RWPE1 (cell line): ENCODE data around the gene PRR4.
A peak's percentile ranks its signal among the peaks of the same experiment; 100 is the strongest.

Source experiments
- CTCF ChIA-PET: fragments of 350-600 bp; sonication (Branson Sonifier 250); formaldehyde crosslinking; extraction: SDS; loops from one replicate; lab custom pipeline; 2021; lab: Yijun Ruan, JAX
- POLR2A ChIA-PET: fragments of 400-600 bp; formaldehyde crosslinking; extraction: SDS; loops from one replicate; lab custom pipeline; 2020; ENCODE audit warnings: antibody characterized with exemption; ENCODE audit not compliant: low non-redundant PET; lab: Yijun Ruan, JAX
- DNase-seq: peaks from one replicate; pipeline ENCODE4 v3.0.0; 2012; ENCODE audit warnings: low spot score
- H3K27ac ChIP-seq: fragments of 450-650 bp; 2 replicates; pipeline ENCODE4 v1.5.1; 2017
- TF ChIP-seq, protein P1 (sequence below): fragments of 450-650 bp; conservative IDR thresholded peaks from 2 replicates; pipeline ENCODE4 v1.5.1; 2017; ENCODE audit warnings: low read depth, mild to moderate bottlenecking

Gene PRR4

DNA sequence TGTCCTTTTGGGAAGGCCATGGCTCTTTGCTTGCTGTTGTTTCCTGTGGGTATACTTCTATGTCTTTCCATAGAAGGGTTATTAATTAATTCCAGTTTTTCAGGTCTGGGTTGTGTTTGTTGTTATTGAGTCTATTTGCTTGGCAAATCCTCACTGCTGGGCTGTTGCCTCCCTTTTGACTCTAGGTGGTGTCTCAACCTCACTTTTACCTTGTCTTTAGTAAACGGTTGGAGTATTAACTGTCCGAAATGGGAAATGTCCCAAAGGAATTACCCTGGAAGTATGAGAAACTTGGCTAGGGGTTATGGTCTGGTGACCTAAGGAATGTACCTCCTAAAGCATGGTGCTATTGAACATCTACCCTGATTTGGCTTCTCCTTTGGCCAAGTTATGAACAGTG is 18.1 kb upstream of the PRR4 start:
- TF ChIP-seq, protein P1, sequence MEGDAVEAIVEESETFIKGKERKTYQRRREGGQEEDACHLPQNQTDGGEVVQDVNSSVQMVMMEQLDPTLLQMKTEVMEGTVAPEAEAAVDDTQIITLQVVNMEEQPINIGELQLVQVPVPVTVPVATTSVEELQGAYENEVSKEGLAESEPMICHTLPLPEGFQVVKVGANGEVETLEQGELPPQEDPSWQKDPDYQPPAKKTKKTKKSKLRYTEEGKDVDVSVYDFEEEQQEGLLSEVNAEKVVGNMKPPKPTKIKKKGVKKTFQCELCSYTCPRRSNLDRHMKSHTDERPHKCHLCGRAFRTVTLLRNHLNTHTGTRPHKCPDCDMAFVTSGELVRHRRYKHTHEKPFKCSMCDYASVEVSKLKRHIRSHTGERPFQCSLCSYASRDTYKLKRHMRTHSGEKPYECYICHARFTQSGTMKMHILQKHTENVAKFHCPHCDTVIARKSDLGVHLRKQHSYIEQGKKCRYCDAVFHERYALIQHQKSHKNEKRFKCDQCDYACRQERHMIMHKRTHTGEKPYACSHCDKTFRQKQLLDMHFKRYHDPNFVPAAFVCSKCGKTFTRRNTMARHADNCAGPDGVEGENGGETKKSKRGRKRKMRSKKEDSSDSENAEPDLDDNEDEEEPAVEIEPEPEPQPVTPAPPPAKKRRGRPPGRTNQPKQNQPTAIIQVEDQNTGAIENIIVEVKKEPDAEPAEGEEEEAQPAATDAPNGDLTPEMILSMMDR: no peak
- ChIA-PET POLR2A (no interaction called here), CTCF (no interaction called here)
- no peak for DNase-seq
- H3K27ac ChIP-seq: no peak overlapping the region

DNA sequence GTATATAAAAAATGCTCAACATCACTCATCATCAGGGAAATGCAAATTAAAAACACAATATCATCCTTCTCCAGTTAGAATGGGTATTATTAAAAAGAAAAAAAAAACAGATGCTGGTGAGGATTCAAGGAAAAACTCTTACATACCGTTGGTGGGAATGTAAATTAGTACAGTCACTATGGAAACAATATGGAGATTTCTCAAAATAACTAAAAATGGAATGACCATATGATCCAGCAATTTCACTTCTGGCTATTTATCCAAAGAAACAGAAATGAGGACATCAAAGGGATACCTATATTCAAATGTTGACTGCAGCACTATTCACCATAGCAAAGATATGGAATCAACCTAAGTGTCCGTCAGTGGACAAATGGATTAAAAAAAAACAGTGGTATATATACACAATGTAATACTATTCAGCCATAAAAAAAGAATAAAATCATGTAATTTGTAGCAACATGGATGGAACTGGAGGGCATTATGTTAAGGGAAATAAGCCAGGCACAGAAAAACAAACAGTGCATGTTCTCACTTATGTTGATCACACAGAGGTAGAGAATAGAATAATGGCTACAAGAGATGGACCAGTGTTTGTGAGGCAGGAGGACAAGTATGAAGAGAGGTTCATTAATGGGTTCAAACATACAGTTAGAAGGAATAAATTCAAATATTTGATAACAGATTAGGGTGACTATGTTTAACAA is 14.4 kb upstream of the PRR4 start:
- DNase-seq: no peak
- TF ChIP-seq, protein P1: no peak
- ChIA-PET POLR2A (no interaction called here), CTCF (no interaction called here)
- no peak overlapping the region for H3K27ac ChIP-seq

DNA sequence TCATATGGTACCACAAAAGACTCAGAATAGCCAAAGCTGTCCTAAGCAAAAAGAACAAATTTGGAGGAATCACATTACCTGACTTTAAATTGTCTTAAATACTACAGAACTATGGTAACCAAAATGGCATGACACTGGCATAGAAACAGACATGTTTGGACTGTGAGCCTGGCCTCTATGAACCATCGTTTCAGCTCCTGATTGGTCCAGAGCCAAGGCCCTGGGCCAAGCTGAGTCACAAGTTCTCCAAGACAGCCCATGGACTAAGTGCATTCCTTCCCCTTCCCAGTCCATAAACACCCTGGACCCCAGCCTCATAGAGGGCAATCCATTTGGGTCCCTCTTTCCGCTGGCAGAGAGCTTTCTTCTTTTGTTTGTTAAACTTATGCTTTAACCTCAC is 12.1 kb upstream of the PRR4 start:
- H3K27ac ChIP-seq: no peak overlapping the region
- TF ChIP-seq, protein P1: no peak
- DNase-seq: no peak
- ChIA-PET POLR2A (no interaction called here), CTCF (no interaction called here)

DNA sequence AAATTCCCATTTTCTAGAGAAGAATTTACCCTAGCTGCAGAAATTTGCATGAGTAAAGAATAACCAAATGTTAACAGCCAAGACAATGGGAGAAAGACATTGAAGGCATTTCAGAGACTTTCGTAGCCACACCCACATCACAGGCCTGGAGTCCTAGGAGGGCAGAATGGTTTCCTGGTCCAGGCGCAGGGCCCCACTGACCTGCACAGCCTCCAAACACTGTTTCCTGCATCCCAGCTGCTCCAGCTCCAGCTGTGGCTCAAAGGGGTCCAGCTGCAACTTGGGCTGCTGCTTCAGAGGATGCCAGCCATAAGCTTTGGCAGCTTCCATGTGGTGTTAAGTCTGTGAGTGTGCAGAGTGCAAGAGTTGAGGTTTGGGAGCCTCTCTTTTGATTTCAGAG is 6.5 kb upstream of the PRR4 start:
- H3K27ac ChIP-seq: no peak overlapping the region
- CTCF ChIA-PET: no interaction called here
- no peak for DNase-seq
- POLR2A ChIA-PET: no interaction called here
- TF ChIP-seq, protein P1: no peak

DNA sequence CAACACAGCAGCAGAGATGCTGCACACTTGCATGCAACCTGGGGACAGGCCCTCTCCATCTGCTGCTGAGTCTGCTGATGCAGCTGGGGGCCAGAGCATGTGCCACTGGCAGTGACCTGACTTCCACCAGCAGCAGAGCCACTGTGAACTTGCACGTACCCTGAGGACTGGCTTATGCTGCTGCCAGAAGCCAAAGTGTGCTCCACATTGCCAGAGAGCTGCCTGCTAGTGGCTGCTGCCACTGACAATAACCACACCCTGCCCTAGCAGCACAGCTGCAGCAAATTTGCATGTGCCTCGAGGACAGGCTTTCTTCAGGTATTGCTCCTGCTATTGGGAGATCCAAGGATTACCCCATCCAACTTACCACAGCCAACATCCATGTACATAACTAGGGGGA is 4.5 kb upstream of the PRR4 start:
- DNase-seq: no peak
- ChIA-PET POLR2A (no interaction called here), CTCF (no interaction called here)
- TF ChIP-seq, protein P1: no peak
- no peak overlapping the region for H3K27ac ChIP-seq

DNA sequence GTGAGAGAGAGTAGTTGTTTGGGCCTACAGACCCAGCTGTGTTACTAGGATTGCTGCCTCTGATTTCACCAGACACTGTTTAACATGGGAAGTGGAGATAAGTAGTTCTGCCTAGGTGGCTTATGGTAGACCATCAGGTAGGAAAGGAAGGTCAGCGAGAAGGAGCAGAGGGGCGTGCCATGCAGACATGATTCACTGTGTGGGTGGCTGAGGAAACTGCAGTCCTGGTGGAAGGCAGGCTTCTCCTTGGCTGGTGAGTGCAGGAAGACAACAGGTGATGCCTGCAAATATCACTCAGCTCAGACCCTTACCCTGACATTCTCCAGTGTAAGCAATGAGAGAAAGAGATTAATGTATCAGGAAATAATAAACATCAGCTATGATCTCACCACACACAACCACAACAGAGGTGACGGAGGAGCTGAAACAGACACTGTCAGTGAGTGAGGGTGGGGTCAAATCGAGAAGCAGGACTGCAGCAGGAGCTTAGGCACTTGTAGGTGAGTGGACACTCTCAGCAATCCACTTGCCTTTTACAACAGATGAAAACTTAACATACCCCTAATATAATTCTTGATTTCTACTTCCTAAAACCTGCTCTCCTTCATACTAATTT is 2.1 kb upstream of the PRR4 start:
- peak; percentile 4 for DNase-seq
- TF ChIP-seq, protein P1: no peak

More for the DNA sequence above, 2.1 kb upstream of the PRR4 start:
- ChIA-PET POLR2A (no interaction called here), CTCF (no interaction called here)
- H3K27ac ChIP-seq: no peak overlapping the region
